OCI-LY7 (cell line): ENCODE measurements around the gene KCNAB2. TPM values are rescaled to one million over a fixed set of nuclear protein-coding genes. Genes with fewer than 3 reads are reported as not detected.

ENCODE experiments used
- BruUV-seq: library from RNA; stranded (reverse); fragments of 400-500 nt; replicated peaks from 2 replicates; lab custom pipeline; 2021; lab: Mats Ljungman, UMichigan
- CTCF ChIA-PET: fragments of 300-600 bp; sonication (Branson Sonifier 250); formaldehyde crosslinking; loops from one replicate; lab custom pipeline; 2022; ENCODE audit warnings: antibody characterized with exemption; ENCODE audit not compliant: unreplicated experiment; lab: Charles Lee
- POLR2A ChIA-PET: fragments of 300-600 bp; sonication (Branson Sonifier 250); formaldehyde crosslinking; loops from one replicate; lab custom pipeline; 2022; ENCODE audit warnings: antibody characterized with exemption; lab: Charles Lee
- DNase-seq: peaks from one replicate; pipeline ENCODE4 v3.0.0-alpha.2; 2015; ENCODE audit warnings: low spot score
- H2AFZ ChIP-seq: fragments of 200-600 bp; sonication (generic), shearing (Covaris generic); 2 replicates; pipeline ENCODE4 v1.6.1; 2014; ENCODE audit warnings: mild to moderate bottlenecking, antibody characterized with exemption, low read length, moderate library complexity
- H3K27ac ChIP-seq: fragments of 200-600 bp; sonication (generic); 2 replicates; pipeline ENCODE4 v1.5.1; 2014; ENCODE audit warnings: mixed run types, low read depth, mild to moderate bottlenecking, moderate library complexity, low read length, inconsistent platforms; ENCODE audit not compliant: poor library complexity, severe bottlenecking
- H3K36me3 ChIP-seq: fragments of 200-600 bp; sonication (generic); 2 replicates; pipeline ENCODE4 v1.6.1; 2014; ENCODE audit warnings: mild to moderate bottlenecking, antibody characterized with exemption, low read length, moderate library complexity, mixed read lengths; ENCODE audit not compliant: insufficient read depth
- H3K4me1 ChIP-seq: fragments of 200-600 bp; sonication (generic); 2 replicates; pipeline ENCODE4 v1.5.1; 2014; ENCODE audit warnings: mild to moderate bottlenecking, low read length; ENCODE audit not compliant: insufficient read depth, poor library complexity, severe bottlenecking
- H3K4me2 ChIP-seq: fragments of 200-600 bp; sonication (generic); 2 replicates; pipeline ENCODE4 v1.6.1; 2014; ENCODE audit warnings: mild to moderate bottlenecking, low read length
- H3K4me3 ChIP-seq: fragments of 200-600 bp; sonication (generic); 2 replicates; pipeline ENCODE4 v1.5.1; 2014; ENCODE audit warnings: mild to moderate bottlenecking, low read depth, low read length; ENCODE audit not compliant: poor library complexity, severe bottlenecking
- H3K79me2 ChIP-seq: fragments of 200-600 bp; sonication (generic); 2 replicates; pipeline ENCODE4 v1.6.1; 2016; ENCODE audit warnings: low read depth, mild to moderate bottlenecking, low read length, moderate library complexity, mixed read lengths; ENCODE audit not compliant: insufficient read depth
- H3K9me2 ChIP-seq: fragments of 200-600 bp; sonication (generic); 2 replicates; pipeline ENCODE4 v1.6.1; 2016; ENCODE audit warnings: mild to moderate bottlenecking, low read length, mixed read lengths; ENCODE audit not compliant: insufficient read depth
- H3K9me3 ChIP-seq: fragments of 200-600 bp; sonication (generic); 2 replicates; pipeline ENCODE4 v1.6.1; 2014; ENCODE audit warnings: mild to moderate bottlenecking, mixed run types, low read length, mixed read lengths
- H4K20me1 ChIP-seq: fragments of 200-600 bp; sonication (generic); 2 replicates; pipeline ENCODE4 v1.6.1; 2014; ENCODE audit warnings: mild to moderate bottlenecking, antibody characterized with exemption, low read length, moderate library complexity, mixed read lengths; ENCODE audit not compliant: insufficient read depth
- CTCF ChIP-seq: fragments of 200-600 bp; sonication (generic); conservative IDR thresholded peaks from 2 replicates; pipeline ENCODE4 v1.5.1; 2014; ENCODE audit warnings: mild to moderate bottlenecking, antibody characterized with exemption, low read length, moderate library complexity, mixed read lengths
- EZH2phosphoT487 ChIP-seq: fragments of 200-600 bp; sonication (generic); IDR thresholded peaks from 2 replicates; pipeline ENCODE4 v1.6.1; 2018; ENCODE audit warnings: low read depth, borderline replicate concordance, mild to moderate bottlenecking, mixed run types, antibody characterized with exemption, low read length, moderate library complexity, mixed read lengths
- intact Hi-C: fragments of 100-400 bp; cut with micrococcal nuclease; formaldehyde crosslinking; loops from one replicate; pipeline ENCODE4 v1.10.0; 2022; ENCODE audit not compliant: unreplicated experiment
- total RNA-seq, 2 experiments: library from RNA; depleted of rRNA in 1 of 2; stranded (reverse); fragments of >200 nt in 1 of 2; shearing (Covaris generic) in 1 of 2; gene quantifications; 2 replicates each; pipeline ENCODE4 v1.2.3, GENCODE V29; 2014 to 2022

KCNAB2 gene
- total RNA-seq, 2 experiments from 2014 or later, result 46.7 to 133 TPM

DNA sequence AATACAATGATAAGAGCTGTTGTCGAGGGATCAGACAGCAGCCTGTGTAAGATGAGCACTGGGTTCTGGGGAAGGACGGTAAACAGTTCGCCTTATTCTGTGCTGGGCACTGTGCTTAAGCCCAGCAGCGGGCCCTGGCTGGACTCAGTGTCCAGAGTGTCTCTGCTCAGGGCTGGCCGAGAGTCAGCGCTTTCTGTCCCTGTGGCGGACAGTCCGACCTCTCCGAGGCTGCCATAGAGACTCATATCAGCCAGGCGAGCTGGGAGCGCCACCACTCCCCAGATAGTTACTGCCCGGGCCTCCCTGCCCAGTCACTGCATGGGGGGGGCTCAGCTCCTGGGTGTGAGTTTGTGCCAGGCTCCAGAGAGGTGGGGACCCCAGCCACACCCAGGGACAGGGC, 38.8 kb upstream of the KCNAB2 start:
- Histone ChIP-seq H3K4me2 (no peak overlapping the region), H3K4me1 (no peaks in the 10 kb centered on the region), H3K9me3 (no peaks in the 10 kb centered on the region), H2AFZ (no peak overlapping the region), H3K4me3 (no peak overlapping the region), H4K20me1 (no peaks in the 10 kb centered on the region), H3K36me3 (no peaks in the 10 kb centered on the region), H3K79me2 (no peaks in the 10 kb centered on the region), H3K9me2 (no peaks in the 10 kb centered on the region), H3K27ac (no peak overlapping the region)
- ChIA-PET POLR2A (interaction anchor here (0.6 to 0.8 kb wide), 2 partner anchors 14 to 531 kb away, joined by 3 to 4 read pairs; partner anchors contain the start of gene NPHP4), CTCF (interaction anchor here (0.6 kb wide), 1 partner anchor 1497 kb away, joined by 4 read pairs; no protein-coding TSS in a partner anchor)
- TF ChIP-seq CTCF, result no peak
- no peak for TF ChIP-seq EZH2phosphoT487
- intact Hi-C loops, result no loop called here
- no TSS peak for BruUV-seq
- no peak for DNase-seq

- CTCF ChIA-PET, result no interaction called here
- Histone ChIP-seq H2AFZ (no peak overlapping the region), H3K79me2 (no peaks in the 10 kb centered on the region), H4K20me1 (no peaks in the 10 kb centered on the region), H3K4me1 (no peaks in the 10 kb centered on the region), H3K9me3 (no peaks in the 10 kb centered on the region), H3K9me2 (no peaks in the 10 kb centered on the region), H3K27ac (no peak overlapping the region), H3K36me3 (no peaks in the 10 kb centered on the region), H3K4me2 (no peak overlapping the region), H3K4me3 (no peak overlapping the region)
- no peak for TF ChIP-seq EZH2phosphoT487
- TF ChIP-seq CTCF, result no peak
- no TSS peak for BruUV-seq
- intact Hi-C loops, result no loop called here
- DNase-seq, result no peak
- POLR2A ChIA-PET, result no interaction called here
Observed at GRCh38 chr1:6007318-6008083, 38.2 kb upstream of the KCNAB2 start.

GRCh38 chr1:6008084-6008415, 37.6 kb upstream of the KCNAB2 start:
- TF ChIP-seq EZH2phosphoT487 (no peak), CTCF (no peak)
- intact Hi-C loops, result no loop called here
- POLR2A ChIA-PET, result no interaction called here

More at GRCh38 chr1:6008084-6008415, 37.6 kb upstream of the KCNAB2 start:
- Histone ChIP-seq H3K9me2 (no peaks in the 10 kb centered on the region), H3K9me3 (no peaks in the 10 kb centered on the region), H4K20me1 (no peaks in the 10 kb centered on the region), H2AFZ (no peak overlapping the region), H3K27ac (no peak overlapping the region), H3K4me1 (no peaks in the 10 kb centered on the region), H3K79me2 (no peaks in the 10 kb centered on the region), H3K36me3 (no peaks in the 10 kb centered on the region), H3K4me2 (no peak overlapping the region), H3K4me3 (no peak overlapping the region)
- CTCF ChIA-PET, result no interaction called here
- no TSS peak for BruUV-seq
- no peak for DNase-seq
